ENCODE results near the gene POLRMT.

DNA sequence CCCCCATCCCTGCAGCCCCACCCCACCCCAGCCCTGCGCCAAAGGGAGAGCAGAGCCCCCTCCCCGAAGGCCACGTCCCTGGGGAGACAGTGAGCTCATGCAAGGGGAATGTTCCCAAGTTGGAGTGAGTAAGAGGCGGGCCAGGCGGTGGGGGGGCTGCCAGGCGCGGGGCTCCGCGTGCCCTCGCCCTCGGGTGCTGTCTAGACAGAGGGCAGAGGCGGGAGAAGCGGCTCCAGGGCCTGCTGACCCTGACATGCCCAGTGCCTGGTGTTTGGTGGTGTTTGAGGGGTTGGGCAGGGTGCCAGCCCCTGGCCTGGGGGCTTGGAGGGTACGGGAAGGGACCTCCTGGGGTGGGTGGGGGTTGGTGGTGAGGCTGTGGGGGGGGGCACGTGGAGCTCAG lies 43.9 kb upstream of the POLRMT start:
- TF ChIP-seq CTCF (IDR thresholded peaks at IDR 0.05) (no peak), POLR2A (IDR thresholded peaks at IDR 0.05) (no peak)
